NCI-H82 treated with DMSO at 0.1 percent for 48 hours (cell line): ENCODE measurements around the gene NOG.
A peak's percentile ranks its signal among the peaks of the same experiment; 100 is the strongest.

Experiments used
- DNase-seq: peaks from one replicate; lab custom pipeline; 2025; ENCODE audit not compliant: unreplicated experiment; lab: John Stamatoyannopoulos, UW

The NOG gene

GRCh38 chr17:56596691-56597494 is 3.4 kb downstream of the NOG start:
- peak; percentile 96 for DNase-seq

GRCh38 chr17:56597495-56597990 is 4.0 kb downstream of the NOG start:
- DNase-seq, result peak; percentile 89

GRCh38 chr17:56598466-56598865 is 5.0 kb downstream of the NOG start:
- DNase-seq, result peak; percentile 75

GRCh38 chr17:56599088-56599487 is 5.6 kb downstream of the NOG start:
- no peak for DNase-seq

GRCh38 chr17:56599566-56599965 is 6.1 kb downstream of the NOG start:
- no peak for DNase-seq

GRCh38 chr17:56600256-56600655 is 6.8 kb downstream of the NOG start:
- DNase-seq, result no peak

GRCh38 chr17:56601591-56601990 is 8.1 kb downstream of the NOG start:
- DNase-seq, result no peak

- no peak for DNase-seq
Observed at GRCh38 chr17:56602292-56603130, 9.0 kb downstream of the NOG start.

GRCh38 chr17:56603486-56604238 is 10.2 kb downstream of the NOG start:
- DNase-seq, result no peak

GRCh38 chr17:56604691-56605290 is 11.3 kb downstream of the NOG start:
- no peak for DNase-seq

- DNase-seq, result no peak
Observed at GRCh38 chr17:56608944-56609343, 15.4 kb downstream of the NOG start.

GRCh38 chr17:56610321-56610720 is 16.8 kb downstream of the NOG start:
- DNase-seq, result no peak

- no peak for DNase-seq
Observed at GRCh38 chr17:56613131-56613530, 19.6 kb downstream of the NOG start.

- DNase-seq, result no peak
Observed at GRCh38 chr17:56614522-56614921, 21.0 kb downstream of the NOG start.

- DNase-seq, result no peak
Observed at GRCh38 chr17:56616239-56616638, 22.7 kb downstream of the NOG start.

GRCh38 chr17:56623383-56623782 is 29.9 kb downstream of the NOG start:
- no peak for DNase-seq

- DNase-seq, result no peak
Observed at GRCh38 chr17:56624309-56624708, 30.8 kb downstream of the NOG start.

GRCh38 chr17:56624912-56625311 is 31.4 kb downstream of the NOG start:
- no peak for DNase-seq

- peak; percentile 35 for DNase-seq
Observed at GRCh38 chr17:56629531-56630075, 36.1 kb downstream of the NOG start.

GRCh38 chr17:56630202-56630601 is 36.7 kb downstream of the NOG start:
- DNase-seq, result no peak

GRCh38 chr17:56633681-56634080 is 40.2 kb downstream of the NOG start:
- DNase-seq, result no peak
